ENCODE measurements around the gene MINDY3. TPM values are rescaled to one million over a fixed set of nuclear protein-coding genes. Genes with fewer than 3 reads are reported as not detected.

The MINDY3 gene
- total RNA-seq, 1 donor from 2014 or later: 23.9 TPM

DNA sequence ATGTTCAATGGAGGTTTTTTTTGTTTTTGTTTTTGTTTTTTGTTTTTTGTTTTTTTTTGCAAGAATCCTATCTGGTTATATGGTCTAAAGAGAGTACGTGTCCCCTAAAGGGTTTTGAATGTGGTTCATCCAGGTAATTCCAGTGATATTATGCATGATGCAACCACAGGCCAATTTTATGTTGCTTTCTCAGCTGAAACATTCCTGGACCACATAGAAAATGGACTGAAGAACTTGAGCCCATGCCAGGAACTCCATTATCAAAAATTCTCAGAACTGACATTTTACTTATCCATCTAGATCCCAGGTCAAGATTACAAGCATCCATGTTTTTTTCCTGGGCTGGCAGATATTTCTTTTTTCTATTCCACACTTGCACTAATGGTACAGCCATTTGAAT lies 11.5 kb upstream of the MINDY3 start:
- peaks cover 59% of the 10 kb centered on the region for H3K27me3 Mint-ChIP-seq (ENCODE audit: low read depth)
- H3K4me1 Mint-ChIP-seq (ENCODE audit: low read depth): no peaks in the 10 kb centered on the region
- H3K4me3 Mint-ChIP-seq (ENCODE audit: unreplicated experiment): no peak overlapping the region
- DNase-seq (ENCODE audit: low spot score): no peak
- peaks cover 17% of the 10 kb centered on the region for H3K9me3 Mint-ChIP-seq (ENCODE audit: low read depth)
- peaks cover 6% of the 10 kb centered on the region for H3K36me3 Mint-ChIP-seq (ENCODE audit: low read depth)
- no peak overlapping the region for H3K27ac Mint-ChIP-seq (ENCODE audit: unreplicated experiment)
- TF ChIP-seq, protein P1, sequence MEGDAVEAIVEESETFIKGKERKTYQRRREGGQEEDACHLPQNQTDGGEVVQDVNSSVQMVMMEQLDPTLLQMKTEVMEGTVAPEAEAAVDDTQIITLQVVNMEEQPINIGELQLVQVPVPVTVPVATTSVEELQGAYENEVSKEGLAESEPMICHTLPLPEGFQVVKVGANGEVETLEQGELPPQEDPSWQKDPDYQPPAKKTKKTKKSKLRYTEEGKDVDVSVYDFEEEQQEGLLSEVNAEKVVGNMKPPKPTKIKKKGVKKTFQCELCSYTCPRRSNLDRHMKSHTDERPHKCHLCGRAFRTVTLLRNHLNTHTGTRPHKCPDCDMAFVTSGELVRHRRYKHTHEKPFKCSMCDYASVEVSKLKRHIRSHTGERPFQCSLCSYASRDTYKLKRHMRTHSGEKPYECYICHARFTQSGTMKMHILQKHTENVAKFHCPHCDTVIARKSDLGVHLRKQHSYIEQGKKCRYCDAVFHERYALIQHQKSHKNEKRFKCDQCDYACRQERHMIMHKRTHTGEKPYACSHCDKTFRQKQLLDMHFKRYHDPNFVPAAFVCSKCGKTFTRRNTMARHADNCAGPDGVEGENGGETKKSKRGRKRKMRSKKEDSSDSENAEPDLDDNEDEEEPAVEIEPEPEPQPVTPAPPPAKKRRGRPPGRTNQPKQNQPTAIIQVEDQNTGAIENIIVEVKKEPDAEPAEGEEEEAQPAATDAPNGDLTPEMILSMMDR (IDR thresholded peaks at IDR 0.05): no peak

DNA sequence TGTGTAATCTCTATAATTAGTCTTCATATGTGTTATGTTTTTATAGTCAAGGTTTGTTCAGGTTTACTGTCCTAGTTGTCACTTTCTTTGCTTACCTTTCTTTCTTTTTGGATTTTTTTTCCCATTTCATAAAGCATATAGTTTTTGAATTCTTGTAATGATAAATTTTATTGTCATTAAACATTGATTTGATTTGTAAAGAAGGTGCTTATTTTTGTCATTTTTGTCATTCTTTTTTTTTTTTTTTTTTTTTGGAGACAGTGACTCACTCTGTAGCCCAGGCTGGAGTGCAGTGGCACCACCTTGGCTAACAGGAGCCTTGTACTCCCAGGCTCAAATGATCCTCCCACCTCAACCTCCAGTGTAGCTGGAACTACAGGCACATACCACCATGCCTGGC lies 9.6 kb upstream of the MINDY3 start:
- peaks cover 1% of the 10 kb centered on the region for H3K36me3 Mint-ChIP-seq (ENCODE audit: low read depth)
- no peak for DNase-seq (ENCODE audit: low spot score)
- no peaks in the 10 kb centered on the region for H3K4me1 Mint-ChIP-seq (ENCODE audit: low read depth)
- H3K9me3 Mint-ChIP-seq (ENCODE audit: low read depth): peaks cover 12% of the 10 kb centered on the region
- H3K4me3 Mint-ChIP-seq (ENCODE audit: unreplicated experiment): no peak overlapping the region
- TF ChIP-seq, protein P1 (IDR thresholded peaks at IDR 0.05): no peak
- H3K27me3 Mint-ChIP-seq (ENCODE audit: low read depth): peaks cover 60% of the 10 kb centered on the region
- no peak overlapping the region for H3K27ac Mint-ChIP-seq (ENCODE audit: unreplicated experiment)

DNA sequence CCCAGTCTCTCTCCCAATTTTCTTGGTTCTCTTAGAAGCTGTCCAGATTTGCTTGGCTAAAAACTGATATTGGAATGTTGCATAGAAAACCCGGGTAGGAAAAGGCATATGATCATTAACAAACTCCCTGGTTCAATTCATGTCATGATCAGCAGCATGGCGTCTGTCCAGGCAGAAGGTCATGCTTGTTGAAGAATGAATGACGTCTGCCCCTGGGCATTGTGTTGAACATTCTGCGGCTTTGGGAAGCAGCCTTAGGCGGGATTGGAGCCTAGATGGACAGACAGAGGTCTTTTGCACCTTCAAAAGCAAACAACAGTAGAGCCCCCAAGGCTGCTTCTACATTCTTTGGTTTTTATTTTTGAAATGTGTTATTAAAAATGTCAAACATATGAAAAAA lies 7.7 kb upstream of the MINDY3 start:
- Mint-ChIP-seq H3K4me1 (ENCODE audit: low read depth) (no peaks in the 10 kb centered on the region), H3K27ac (ENCODE audit: unreplicated experiment) (no peak overlapping the region), H3K9me3 (ENCODE audit: low read depth) (peaks cover under 1% of the 10 kb centered on the region), H3K36me3 (ENCODE audit: low read depth) (no peaks in the 10 kb centered on the region), H3K27me3 (ENCODE audit: low read depth) (peaks cover 61% of the 10 kb centered on the region), H3K4me3 (ENCODE audit: unreplicated experiment) (no peak overlapping the region)
- TF ChIP-seq, protein P1 (IDR thresholded peaks at IDR 0.05): no peak
- no peak for DNase-seq (ENCODE audit: low spot score)

DNA sequence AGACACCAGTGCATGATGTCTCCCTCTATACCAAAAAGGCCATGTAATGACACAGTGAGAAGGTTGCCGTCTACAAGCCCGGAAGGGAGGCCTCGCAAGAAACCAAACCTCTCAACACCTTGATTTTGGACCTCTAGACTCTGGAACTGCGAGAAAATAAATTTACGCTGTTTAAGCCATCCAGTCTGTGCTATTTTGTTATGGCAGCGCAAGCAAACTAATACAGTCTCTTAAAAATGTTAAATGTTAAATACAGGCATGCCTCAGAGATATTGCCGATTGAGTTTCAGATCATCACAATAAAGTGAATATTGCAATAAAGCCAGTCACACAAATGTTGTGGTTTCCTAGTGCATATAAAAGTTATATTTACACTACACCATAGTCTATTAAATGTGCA lies 5.0 kb upstream of the MINDY3 start:
- Mint-ChIP-seq H3K9me3 (ENCODE audit: low read depth) (no peaks in the 10 kb centered on the region), H3K27ac (ENCODE audit: unreplicated experiment) (no peak overlapping the region), H3K4me1 (ENCODE audit: low read depth) (peaks cover 4% of the 10 kb centered on the region), H3K36me3 (ENCODE audit: low read depth) (peaks cover 4% of the 10 kb centered on the region), H3K27me3 (ENCODE audit: low read depth) (peaks cover 50% of the 10 kb centered on the region), H3K4me3 (ENCODE audit: unreplicated experiment) (no peak overlapping the region)
- TF ChIP-seq, protein P1 (IDR thresholded peaks at IDR 0.05): no peak
- DNase-seq (ENCODE audit: low spot score): no peak

DNA sequence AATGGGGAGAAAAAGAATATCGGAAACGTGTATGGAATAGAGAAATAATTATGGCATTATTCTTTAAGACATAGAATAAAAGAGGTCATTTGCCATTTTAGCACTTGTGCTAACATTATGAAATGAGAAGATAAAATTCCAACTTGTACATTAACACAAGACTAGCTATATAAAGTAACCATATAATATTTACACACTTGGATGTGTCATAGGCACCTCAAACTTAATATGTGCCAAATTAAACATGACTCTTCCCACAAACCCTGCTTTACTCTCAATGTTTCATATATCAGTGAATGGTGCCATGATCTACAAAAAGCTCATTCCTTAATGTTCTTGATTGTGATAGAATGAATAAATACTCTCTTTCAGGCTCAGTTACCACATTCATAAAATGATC lies 4.1 kb upstream of the MINDY3 start:
- H3K4me3 Mint-ChIP-seq (ENCODE audit: unreplicated experiment): no peak overlapping the region
- no peak overlapping the region for H3K27ac Mint-ChIP-seq (ENCODE audit: unreplicated experiment)
- DNase-seq (ENCODE audit: low spot score): no peak
- no peaks in the 10 kb centered on the region for H3K9me3 Mint-ChIP-seq (ENCODE audit: low read depth)
- peaks cover 4% of the 10 kb centered on the region for H3K36me3 Mint-ChIP-seq (ENCODE audit: low read depth)
- TF ChIP-seq, protein P1 (IDR thresholded peaks at IDR 0.05): no peak
- peaks cover 46% of the 10 kb centered on the region for H3K27me3 Mint-ChIP-seq (ENCODE audit: low read depth)
- H3K4me1 Mint-ChIP-seq (ENCODE audit: low read depth): peaks cover 9% of the 10 kb centered on the region

All from chondrocyte (in vitro differentiated cells).